ENCODE results near the gene STK16.
"Not testable (repeated sequence)": the region's sequence is repeated elsewhere in the genome, so short reads cannot be mapped to it uniquely, and the experiment has no call there.

DNA sequence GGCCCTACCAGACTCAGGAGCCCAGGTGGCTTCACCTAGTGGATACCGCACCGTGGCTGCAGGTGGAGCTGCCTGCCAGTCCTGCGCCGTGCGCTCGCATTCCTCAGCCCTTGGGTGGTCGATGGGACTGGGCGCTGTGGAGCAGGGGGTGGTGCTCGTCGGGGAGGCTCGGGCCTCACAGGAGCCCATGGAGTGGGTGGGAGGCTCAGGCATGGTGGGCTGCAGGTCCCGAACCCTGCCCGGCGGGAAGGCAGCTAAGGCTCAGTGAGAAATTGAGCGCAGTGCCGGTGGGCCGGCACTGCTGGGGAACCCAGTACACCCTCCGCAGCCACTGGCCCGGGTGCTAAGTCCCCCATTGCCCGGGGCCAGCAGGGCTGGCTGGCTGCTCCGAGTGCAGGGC is 43.9 kb upstream of the STK16 start:
- TF ChIP-seq, protein P1, sequence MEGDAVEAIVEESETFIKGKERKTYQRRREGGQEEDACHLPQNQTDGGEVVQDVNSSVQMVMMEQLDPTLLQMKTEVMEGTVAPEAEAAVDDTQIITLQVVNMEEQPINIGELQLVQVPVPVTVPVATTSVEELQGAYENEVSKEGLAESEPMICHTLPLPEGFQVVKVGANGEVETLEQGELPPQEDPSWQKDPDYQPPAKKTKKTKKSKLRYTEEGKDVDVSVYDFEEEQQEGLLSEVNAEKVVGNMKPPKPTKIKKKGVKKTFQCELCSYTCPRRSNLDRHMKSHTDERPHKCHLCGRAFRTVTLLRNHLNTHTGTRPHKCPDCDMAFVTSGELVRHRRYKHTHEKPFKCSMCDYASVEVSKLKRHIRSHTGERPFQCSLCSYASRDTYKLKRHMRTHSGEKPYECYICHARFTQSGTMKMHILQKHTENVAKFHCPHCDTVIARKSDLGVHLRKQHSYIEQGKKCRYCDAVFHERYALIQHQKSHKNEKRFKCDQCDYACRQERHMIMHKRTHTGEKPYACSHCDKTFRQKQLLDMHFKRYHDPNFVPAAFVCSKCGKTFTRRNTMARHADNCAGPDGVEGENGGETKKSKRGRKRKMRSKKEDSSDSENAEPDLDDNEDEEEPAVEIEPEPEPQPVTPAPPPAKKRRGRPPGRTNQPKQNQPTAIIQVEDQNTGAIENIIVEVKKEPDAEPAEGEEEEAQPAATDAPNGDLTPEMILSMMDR (IDR thresholded peaks at IDR 0.05) = not testable (repeated sequence)
- not testable (repeated sequence) for TF ChIP-seq EP300 (IDR thresholded peaks at IDR 0.05)

All from stomach (tissue), 4 donors.